IPS-NIHi11 (cell line): ENCODE data around the gene TLE4.
A peak's percentile ranks its signal among the peaks of the same experiment; 100 is the strongest.

Experiments used
- DNase-seq: peaks from one replicate; pipeline ENCODE4 v3.0.0; 2012; ENCODE audit warnings: mixed read lengths, low spot score

TLE4 gene

GRCh38 chr9:79691496-79691895 lies 119.7 kb downstream of the TLE4 start:
- DNase-seq, result no peak

GRCh38 chr9:79692857-79693571 lies 121.2 kb downstream of the TLE4 start:
- no peak for DNase-seq

DNA sequence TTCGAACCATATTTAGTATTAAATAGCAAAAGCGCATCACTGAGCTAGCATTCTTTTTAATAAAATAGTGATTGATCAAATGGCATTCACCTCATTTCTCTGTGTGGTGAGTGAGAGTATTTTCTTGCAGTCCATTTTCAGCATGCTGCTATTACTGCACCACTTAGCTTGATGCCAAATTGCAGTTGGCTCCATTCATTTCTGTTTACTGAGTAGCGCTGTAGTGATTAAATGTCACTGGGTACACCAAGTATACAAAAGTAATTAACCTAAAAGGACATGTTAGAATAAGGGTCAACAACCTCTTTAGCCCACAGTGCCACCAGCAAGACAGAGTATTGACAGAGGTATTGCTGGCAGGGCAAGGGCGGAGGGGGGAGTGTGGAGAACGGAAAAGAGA lies 122.0 kb downstream of the TLE4 start:
- DNase-seq, result no peak

- no peak for DNase-seq
Measured at GRCh38 chr9:79694208-79694607, 122.4 kb downstream of the TLE4 start.

GRCh38 chr9:79694676-79695400 lies 123.1 kb downstream of the TLE4 start:
- DNase-seq, result peak; percentile 55

DNA sequence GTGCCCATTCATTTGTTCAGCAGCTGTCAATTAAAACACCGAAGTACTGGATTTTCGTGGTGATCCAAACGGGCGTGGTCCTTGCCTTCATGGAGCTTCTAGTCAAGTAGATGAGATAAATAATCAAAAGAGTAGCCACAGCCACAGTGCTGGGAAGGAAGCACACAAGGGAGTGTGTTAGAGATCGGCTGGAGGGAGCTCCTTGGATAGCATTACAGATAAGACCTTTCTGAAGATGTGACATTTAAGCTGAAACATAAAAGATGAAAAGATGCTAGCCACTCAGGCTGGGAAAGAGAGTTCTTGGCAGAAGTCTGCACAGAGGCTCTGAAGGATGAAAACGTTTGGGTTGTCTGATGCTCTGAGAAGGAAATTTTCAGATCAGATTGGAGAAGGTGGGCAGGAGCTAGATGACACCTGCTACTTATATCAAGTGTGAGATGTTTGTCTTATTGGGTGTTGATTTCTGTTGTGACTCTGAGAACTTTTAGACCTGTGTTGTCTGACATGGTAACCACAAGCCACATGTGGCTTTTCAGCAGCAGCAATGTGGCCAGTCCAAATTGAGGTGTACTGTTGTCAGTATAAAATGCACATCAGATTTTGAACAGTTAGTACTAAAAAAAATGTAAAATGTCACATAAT lies 123.9 kb downstream of the TLE4 start:
- no peak for DNase-seq

DNA sequence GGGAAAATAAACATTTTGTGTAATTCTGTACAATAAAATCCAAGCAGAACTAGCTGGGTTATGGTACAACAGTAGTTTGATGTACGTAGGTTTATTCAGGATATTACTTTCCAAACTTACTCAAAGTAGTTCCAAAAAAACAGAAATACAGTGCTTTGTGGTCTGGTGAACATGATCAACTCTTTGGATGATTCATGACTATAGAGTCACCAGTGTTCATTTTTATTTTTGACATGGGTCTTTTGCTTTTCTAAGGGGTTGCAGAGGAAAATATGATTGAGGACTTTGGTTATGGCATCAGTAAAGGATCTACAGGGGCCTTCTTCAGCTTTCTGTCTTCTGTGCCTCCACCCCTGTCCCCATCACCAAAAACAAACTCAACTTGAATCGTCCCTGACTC lies 127.2 kb downstream of the TLE4 start:
- DNase-seq, result no peak

DNA sequence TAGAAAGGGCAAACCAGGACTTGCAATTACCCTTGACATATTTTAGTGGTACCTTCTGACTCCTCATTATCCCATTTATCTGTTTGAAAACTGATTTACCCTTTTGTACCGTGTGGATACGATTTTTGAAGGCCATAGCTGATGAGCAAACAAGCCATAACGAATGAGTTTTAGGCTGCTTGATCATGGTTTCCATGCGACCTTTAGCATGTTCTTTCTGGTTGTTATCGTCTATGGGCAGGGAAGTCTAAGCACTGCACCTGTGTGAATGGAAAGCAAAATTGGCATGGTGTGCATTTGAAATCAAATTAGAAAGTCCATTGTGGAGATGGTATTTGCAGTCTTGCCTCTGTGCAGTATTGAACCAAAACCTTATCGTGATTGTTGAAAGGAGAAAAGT lies 127.7 kb downstream of the TLE4 start:
- no peak for DNase-seq

DNA sequence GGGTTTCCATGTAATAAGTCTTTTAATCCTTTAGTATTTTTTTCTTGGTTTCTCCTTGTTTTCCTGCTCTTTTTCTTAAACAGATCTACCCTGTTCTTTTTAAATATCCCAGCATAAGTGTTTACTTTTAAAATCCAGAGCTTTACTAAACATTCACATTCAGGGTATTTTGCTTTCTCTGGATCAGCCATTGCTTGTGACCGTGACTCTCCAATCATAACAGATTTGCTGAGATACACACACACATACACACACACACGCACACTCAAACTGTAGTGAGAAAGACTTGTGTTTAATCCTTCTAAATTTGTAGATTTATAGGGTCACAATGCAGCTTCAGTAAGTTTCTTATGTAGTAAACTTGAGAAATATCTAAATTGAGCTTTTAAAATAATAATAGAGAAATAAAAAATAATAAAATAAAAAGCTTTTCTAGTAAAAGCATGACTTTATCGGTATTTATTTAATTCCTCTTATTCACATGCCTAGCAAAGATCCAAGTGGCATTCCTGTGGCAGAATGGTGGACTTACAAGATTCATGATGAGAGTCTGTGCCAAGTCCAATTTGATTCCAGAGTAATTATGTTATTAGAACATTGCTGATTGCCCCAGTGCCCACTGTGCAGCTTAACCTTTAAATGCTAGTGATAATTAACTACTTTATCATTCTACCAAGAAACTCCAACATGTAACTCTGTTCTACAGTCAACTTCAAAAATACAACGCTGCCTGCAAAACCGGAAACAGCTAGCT lies 129.0 kb downstream of the TLE4 start:
- no peak for DNase-seq

GRCh38 chr9:79701651-79702050 lies 129.9 kb downstream of the TLE4 start:
- DNase-seq, result no peak

DNA sequence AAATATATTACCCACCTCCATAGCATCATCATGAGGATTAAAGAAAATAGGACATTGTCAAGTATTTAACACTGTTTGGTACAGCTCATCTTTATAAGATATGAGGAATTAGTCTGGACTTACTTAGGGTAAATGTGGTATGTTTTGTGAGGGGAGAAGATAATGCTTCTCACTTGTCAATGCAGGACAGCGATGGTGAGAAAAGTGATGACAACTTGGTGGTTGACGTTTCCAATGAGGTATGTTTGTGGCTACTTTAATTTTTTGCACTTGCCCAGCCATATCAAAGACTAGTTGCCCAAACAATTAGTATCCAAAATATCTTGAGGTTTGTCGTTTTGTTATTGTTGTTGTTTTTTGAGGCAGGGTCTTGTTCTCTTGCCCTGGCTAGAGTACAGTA lies 133.9 kb downstream of the TLE4 start:
- DNase-seq, result no peak

DNA sequence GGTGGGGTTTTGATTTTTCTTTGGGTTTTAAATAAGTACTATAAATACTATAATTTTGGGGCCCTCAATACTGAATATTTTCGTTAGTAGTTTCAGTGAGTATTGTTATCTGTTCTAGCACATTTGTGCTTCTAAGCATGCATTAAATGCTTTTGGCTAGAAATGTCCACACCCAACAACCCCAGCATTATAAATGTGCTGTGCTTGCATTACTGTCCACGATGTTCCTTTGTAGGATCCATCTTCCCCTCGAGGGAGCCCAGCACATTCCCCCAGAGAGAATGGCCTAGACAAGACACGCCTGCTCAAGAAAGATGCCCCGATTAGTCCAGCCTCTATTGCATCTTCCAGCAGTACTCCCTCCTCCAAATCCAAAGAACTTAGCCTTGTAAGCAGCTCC lies 134.7 kb downstream of the TLE4 start:
- DNase-seq, result no peak

GRCh38 chr9:79707589-79707988 lies 135.8 kb downstream of the TLE4 start:
- DNase-seq, result no peak

- DNase-seq, result no peak
Measured at GRCh38 chr9:79708541-79708940, 136.8 kb downstream of the TLE4 start.

DNA sequence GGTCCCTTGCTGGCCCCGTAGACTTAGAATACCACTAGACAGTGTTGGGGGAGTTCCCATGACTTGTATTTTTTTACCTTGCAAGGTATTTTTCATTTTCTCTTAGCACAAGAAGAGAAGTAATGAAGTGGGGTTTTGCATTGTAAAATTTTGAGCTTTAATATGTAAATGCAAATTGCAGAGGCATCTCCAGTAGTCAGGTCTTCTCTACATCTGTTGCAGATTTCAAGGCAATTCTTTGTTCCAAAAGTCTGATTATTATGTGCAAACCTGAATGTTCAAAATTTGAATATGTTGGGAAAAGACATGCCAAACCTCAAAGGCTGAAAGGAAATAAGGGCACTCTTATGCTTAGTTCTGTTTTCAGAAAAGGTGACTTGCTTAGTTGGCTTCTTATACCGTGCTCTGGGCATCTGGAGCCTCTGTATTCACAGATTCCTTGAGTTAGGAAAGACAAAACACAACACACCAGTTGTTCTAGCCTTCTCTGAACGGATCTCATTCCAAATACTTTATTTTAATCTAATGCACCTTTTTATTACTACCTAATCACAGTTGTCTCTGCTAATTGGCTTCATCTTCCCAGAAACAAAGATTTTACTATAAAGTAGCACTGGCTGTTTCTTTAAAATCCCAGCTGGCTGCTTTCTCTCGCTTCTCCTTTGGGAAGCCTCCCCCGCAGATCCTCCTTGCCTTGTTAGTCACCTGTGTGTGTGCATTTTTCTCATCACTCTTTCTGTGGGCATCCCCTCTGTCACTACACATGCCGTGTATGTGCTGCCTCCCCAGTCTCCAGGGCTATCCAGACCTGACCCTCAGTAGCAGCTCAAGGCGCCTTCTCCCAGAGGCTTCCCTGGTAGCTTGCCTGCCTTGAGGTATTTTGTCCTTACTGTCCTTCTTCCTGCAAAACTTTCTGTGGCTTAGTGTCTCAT lies 138.2 kb downstream of the TLE4 start:
- no peak for DNase-seq

DNA sequence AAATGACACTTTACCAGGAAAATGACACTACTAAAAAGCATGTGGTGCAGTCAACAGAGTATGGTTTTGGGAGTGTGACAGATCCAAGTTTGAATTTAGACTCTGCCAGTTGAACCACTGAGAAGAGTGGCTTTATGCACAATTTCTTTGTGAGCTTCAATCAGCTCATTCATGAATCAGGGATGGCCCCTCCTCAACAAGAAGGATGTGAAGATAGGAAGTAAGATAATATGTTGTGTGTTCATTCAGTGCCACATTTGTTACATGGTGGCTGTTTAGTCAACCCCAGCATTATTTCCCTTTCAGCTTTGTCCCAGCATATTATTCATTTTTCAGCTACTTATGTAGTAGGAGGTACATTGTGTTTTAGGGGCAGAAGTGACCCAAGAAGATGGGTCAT lies 140.1 kb downstream of the TLE4 start:
- DNase-seq, result no peak

- DNase-seq, result no peak
Measured at GRCh38 chr9:79719021-79719420, 147.3 kb downstream of the TLE4 start.

DNA sequence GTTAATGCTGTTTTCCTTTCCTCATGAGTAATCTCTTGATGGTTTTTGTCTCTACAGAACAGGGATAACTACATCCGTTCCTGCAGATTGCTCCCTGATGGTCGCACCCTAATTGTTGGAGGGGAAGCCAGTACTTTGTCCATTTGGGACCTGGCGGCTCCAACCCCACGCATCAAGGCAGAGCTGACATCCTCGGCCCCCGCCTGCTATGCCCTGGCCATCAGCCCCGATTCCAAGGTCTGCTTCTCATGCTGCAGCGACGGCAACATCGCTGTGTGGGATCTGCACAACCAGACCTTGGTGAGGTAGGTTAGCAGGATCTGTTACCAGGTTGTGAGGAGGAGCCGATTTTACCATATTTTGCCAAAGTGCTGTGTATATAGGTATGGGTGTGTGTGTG lies 148.2 kb downstream of the TLE4 start:
- DNase-seq, result no peak

DNA sequence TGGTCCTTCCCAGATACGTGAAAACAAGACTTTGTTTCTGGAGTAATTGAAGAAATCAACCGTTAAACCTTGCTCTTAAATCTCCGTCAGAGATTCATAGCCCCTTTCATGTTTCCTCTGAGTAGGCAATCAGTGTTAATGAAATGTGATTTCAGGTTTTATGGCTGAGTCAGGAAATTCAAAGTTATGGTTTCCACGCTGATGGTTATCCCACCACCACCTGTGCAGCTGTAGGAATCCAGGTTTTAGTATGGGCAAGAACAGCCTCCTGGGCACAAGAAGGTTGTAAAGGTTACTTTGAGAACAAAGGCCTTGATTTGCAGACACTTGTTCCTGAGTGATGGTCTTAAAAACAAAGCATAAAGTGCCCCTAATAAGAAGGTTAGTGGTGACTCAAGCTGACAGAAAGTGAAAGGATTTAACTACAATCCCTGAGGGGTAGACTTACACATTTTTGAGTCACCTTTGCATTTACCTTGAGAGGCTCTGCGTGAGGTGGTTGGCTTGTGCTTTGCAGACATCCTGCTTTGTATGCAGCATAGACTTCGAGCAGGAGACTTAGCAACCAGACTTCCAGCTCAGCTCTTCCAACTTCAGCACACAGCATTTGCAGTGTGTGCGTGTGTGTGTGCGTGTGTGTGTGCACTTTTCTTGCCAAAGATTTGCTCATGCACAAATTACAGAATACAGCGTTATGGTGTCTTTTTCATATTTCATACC lies 159.6 kb downstream of the TLE4 start:
- DNase-seq, result no peak

DNA sequence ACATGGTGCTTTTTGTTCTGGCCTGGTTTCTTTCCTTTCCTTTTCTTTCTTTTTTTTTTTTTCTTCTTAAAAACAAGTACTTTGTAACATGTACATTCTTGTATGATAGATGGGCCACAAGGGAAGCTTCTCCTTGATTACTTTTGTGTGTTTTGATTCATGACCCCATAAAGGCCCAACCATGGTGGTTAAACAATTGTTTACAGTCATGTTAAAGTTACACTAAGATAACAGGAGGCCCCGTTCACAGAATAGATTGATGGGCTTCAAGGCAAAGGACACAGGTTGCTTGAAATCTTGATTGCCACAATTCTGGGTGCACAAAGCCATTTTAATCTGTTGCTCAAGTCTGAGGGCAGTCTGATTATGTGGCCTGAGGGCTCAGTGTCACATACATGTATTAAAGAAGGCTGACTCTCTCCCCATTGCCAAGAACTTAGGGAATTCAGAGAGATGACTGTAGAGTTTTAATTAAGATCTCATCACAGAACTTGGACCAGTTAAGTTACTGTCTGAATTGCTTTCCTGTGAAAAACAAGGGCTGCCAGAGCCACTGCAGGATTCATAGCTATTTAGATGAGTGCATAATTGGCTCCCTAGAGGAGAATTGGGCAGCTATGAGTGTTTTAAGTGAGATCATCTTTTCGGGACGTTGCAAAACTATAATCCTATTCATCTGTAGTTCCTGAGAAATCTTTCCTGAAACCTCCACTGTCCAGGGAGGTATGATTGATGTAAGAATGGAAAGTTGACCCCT lies 163.4 kb downstream of the TLE4 start:
- no peak for DNase-seq
